ENCODE data around the gene ORM2.

Gene ORM2

DNA sequence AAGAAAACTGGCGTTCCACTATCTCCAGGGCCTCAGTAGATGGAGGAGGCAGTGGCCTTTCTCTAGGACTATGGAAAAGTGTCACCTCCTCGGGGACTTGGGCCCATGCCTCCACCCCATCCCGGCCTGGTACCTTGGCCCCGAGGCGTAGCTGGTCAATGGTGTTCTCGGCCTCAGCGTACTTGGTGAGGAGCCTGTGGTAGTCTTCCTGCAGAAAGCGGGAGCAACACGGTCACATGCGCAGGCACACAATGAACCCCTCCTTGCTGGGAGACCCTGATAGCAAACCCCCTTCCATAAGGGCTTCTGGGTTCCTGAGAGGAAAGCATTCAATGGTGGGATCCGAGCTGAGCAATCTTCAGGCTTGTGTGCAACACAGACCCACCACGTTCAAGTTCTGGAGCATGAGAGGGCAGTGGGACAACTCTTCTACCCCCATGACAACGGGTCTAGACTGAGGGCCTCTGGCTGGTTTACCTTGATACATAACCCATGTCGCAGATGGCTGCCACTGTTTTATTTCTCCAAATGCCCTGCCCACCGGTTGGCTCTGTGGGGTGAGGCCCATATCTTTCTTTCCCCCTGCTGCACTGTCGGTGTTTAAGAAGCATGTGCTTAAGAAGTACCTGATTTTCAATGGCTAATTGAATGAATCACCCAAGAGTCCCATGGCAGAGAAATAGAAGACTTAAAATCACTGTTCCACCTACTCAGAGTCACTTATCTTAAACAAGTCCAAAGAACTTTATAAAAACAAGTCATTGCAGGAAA is 44.5 kb downstream of the ORM2 start:
- TF ChIP-seq, protein P1, sequence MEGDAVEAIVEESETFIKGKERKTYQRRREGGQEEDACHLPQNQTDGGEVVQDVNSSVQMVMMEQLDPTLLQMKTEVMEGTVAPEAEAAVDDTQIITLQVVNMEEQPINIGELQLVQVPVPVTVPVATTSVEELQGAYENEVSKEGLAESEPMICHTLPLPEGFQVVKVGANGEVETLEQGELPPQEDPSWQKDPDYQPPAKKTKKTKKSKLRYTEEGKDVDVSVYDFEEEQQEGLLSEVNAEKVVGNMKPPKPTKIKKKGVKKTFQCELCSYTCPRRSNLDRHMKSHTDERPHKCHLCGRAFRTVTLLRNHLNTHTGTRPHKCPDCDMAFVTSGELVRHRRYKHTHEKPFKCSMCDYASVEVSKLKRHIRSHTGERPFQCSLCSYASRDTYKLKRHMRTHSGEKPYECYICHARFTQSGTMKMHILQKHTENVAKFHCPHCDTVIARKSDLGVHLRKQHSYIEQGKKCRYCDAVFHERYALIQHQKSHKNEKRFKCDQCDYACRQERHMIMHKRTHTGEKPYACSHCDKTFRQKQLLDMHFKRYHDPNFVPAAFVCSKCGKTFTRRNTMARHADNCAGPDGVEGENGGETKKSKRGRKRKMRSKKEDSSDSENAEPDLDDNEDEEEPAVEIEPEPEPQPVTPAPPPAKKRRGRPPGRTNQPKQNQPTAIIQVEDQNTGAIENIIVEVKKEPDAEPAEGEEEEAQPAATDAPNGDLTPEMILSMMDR (IDR thresholded peaks at IDR 0.05; ENCODE audit: low read depth, low read length, missing control alignments): no peak
- no peak overlapping the region for H3K4me3 ChIP-seq (replicated peaks; ENCODE audit: low read depth, low read length)
- no peak for DNase-seq (ENCODE audit: extremely low read depth, low read depth)

DNA sequence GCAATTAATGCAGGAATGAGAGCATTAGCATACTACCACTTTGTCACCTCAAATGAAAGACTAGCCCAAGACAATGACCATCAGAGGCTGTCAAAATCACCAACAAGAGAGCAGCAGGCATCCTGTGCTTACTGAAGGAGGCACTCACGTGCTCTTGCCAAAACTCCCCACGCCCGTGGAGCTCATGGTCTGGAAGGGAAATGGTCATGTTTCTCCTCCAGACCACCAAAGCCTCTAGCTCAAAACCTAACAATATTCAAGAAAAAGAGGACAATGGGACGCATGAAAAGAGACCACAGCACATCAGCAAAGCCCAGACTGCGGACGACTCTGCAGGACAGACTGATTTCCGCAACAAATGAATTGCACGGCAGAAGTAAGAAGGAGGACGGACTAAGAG is 45.3 kb downstream of the ORM2 start:
- DNase-seq (ENCODE audit: extremely low read depth, low read depth): no peak
- TF ChIP-seq, protein P1 (IDR thresholded peaks at IDR 0.05; ENCODE audit: low read depth, low read length, missing control alignments): no peak
- no peak overlapping the region for H3K4me3 ChIP-seq (replicated peaks; ENCODE audit: low read depth, low read length)

DNA sequence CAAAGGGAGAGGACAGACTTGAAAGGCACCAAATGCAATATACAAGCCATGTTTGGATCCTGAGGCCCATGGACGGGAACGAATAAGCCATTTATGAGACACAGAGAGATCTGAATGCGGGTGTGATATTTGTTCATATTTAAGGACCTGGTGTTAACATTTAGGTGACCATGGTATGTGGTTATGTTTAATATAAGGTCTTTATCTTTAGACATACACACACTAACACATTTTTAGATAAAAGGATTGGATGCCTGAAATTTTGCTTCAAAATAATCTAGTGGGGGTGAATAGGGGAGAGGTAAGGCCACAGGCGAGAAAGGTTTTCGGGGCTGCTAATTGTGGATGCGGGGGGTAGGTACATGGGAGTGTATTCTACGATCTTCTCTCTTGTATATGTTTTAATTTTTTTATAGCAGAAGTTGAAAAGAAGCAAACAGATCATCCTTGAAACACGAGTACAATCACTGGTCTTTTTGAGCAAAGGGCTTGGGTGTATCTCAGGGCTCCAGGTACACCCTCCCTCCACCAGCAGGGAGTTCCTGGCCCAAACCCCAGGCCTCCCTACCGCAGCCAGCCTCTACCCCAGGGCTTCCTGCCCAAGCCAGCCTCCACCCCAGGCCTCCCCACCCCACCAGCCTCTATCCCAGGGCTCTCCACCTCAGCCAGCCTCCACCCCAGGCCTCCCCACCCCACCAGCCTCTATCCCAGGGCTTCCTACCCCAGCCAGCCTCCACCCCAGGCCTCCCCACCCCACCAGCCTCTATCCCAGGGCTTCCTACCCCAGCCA is 45.9 kb downstream of the ORM2 start:
- no peak for DNase-seq (ENCODE audit: extremely low read depth, low read depth)
- TF ChIP-seq, protein P1 (IDR thresholded peaks at IDR 0.05; ENCODE audit: low read depth, low read length, missing control alignments): no peak
- H3K4me3 ChIP-seq (replicated peaks; ENCODE audit: low read depth, low read length): no peak overlapping the region

DNA sequence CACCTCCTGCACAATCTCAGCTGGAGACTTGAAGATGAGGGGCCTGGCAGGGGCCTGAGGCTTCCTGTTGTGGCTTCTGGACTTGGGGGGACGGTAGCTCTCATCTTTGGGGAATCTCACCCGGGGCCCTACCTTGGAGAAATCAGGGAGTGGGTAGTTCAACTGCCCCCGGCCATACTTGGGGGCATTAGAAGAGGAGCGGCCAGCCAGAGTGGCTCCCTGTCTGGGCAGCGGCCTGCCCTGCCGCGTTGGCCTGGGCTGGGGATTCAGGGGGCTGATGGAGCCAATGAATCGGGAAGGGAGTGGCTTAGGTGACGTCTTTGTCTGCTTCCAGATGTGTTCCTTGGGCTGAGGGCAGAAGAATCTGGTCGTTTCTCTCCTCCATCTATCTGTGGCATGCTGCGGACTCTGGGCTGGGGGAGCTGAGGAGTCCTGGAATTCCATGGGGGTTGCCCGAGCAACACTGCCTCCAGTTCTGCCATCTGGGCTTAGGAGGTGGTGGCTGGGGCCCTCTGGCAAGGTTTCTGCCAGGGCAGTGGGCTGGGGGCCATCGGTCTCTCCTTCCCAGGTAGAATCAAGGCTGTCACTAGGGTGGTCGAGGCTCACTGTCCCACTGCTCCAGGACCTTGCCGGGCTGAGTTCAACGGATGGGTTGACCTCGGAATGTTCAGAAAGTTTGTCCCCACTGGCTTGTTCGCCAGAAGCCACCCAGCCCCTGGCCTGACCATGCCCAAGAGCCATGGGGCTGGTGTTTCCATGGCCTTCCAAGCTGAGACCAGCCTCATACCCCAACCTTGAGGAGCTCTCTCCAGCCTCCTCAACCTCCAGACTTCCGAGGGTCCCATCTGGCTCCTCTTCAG is 47.1 kb downstream of the ORM2 start:
- TF ChIP-seq, protein P1 (IDR thresholded peaks at IDR 0.05; ENCODE audit: low read depth, low read length, missing control alignments): no peak
- H3K4me3 ChIP-seq (replicated peaks; ENCODE audit: low read depth, low read length): no peak overlapping the region
- DNase-seq (ENCODE audit: extremely low read depth, low read depth): no peak

DNA sequence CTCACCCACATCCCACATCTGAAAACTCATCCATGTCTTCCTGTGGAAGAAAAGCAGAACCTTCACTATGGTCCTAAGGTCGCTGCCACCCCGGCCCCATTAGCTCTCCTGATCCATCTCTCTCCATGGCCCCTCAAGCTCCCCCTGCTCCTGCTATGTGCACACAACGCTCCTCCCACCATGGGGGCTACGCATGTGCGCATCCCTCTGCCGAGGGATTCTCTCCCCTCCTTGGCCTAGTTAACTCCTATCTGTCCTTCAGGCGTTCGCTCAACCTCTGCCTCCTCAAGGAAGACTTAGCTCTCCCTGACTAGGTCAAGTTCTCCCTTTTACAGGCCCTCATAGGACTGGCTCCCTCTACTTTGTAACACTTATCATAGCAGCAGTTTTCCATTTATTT is 48.3 kb downstream of the ORM2 start:
- no peak for DNase-seq (ENCODE audit: extremely low read depth, low read depth)
- no peak overlapping the region for H3K4me3 ChIP-seq (replicated peaks; ENCODE audit: low read depth, low read length)
- TF ChIP-seq, protein P1 (IDR thresholded peaks at IDR 0.05; ENCODE audit: low read depth, low read length, missing control alignments): no peak

DNA sequence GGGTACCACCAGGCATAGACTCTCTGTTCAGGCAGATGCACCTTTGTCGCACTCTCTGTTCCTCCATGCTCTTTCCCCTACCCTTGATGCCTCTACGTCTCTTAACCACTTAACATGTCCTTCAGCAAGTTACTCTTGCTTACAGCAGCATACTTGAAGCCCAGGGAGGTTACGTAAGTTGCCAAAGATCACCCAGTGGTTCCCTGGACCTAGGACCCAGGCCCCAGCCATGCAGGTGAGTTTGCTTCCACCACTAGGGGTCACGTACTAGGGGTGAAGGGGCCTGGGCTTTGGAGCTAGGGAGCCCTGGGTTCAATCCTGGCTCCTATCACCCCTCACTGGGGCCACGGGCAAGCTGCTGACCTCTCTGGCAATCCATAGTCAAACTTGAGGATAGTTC is 49.2 kb downstream of the ORM2 start:
- no peak for DNase-seq (ENCODE audit: extremely low read depth, low read depth)
- TF ChIP-seq, protein P1 (IDR thresholded peaks at IDR 0.05; ENCODE audit: low read depth, low read length, missing control alignments): no peak
- no peak overlapping the region for H3K4me3 ChIP-seq (replicated peaks; ENCODE audit: low read depth, low read length)

Measured in HFF-Myc (cell line).